ENCODE results near the gene LACRT.

LACRT gene

GRCh38 chr12:54631988-54632728 lies 2.5 kb downstream of the LACRT start:
- no peak for FAIRE-seq

GRCh38 chr12:54631551-54631950 lies 3.1 kb downstream of the LACRT start:
- no peak for FAIRE-seq

GRCh38 chr12:54629925-54630324 lies 4.8 kb downstream of the LACRT start:
- FAIRE-seq, result no peak

- no peak for FAIRE-seq
Observed at GRCh38 chr12:54628186-54628846, 6.4 kb downstream of the LACRT start.

- no peak for FAIRE-seq
Observed at GRCh38 chr12:54627304-54627703, 7.4 kb downstream of the LACRT start.

GRCh38 chr12:54625598-54625997 lies 9.1 kb downstream of the LACRT start:
- no peak for FAIRE-seq

GRCh38 chr12:54624315-54625279 lies 10.1 kb downstream of the LACRT start:
- no peak for FAIRE-seq

GRCh38 chr12:54622463-54623183 lies 12.1 kb downstream of the LACRT start:
- FAIRE-seq, result peak; percentile 86

GRCh38 chr12:54616933-54617680 lies 17.6 kb downstream of the LACRT start:
- no peak for FAIRE-seq

- FAIRE-seq, result no peak
Observed at GRCh38 chr12:54612225-54612750, 22.4 kb downstream of the LACRT start.

GRCh38 chr12:54611715-54612149 lies 23.0 kb downstream of the LACRT start:
- no peak for FAIRE-seq

GRCh38 chr12:54608769-54609168 lies 25.9 kb downstream of the LACRT start:
- no peak for FAIRE-seq

GRCh38 chr12:54608156-54608555 lies 26.5 kb downstream of the LACRT start:
- FAIRE-seq, result no peak

GRCh38 chr12:54606556-54606955 lies 28.1 kb downstream of the LACRT start:
- FAIRE-seq, result no peak

- no peak for FAIRE-seq
Observed at GRCh38 chr12:54605138-54605970, 29.3 kb downstream of the LACRT start.

GRCh38 chr12:54604436-54604835 lies 30.3 kb downstream of the LACRT start:
- FAIRE-seq, result no peak

GRCh38 chr12:54603872-54604271 lies 30.8 kb downstream of the LACRT start:
- no peak for FAIRE-seq

GRCh38 chr12:54603173-54603814 lies 31.4 kb downstream of the LACRT start:
- peak; percentile 94 for FAIRE-seq

- no peak for FAIRE-seq
Observed at GRCh38 chr12:54602661-54603060, 32.0 kb downstream of the LACRT start.

- no peak for FAIRE-seq
Observed at GRCh38 chr12:54601841-54602240, 32.9 kb downstream of the LACRT start.

Measured in A204.1 (cell line).